Gastrocnemius medialis (tissue), 4 donors: Measurements from ENCODE around the gene STEAP1B. TPM values are rescaled to one million over a fixed set of nuclear protein-coding genes. Genes with fewer than 3 reads are reported as not detected.

Source experiments
- ATAC-seq, 2 donors: fragments of 150-250 bp; one replicate each; pipeline ENCODE4 v1.9.1; 2016
- DNase-seq, 2 donors: peaks; one replicate each; pipeline ENCODE4 v3.0.0-alpha.2; 2019
- H3K27ac ChIP-seq, 4 donors: fragments of 200-600 bp; sonication (generic); 1 replicate in 1 of 4; 2 replicates in 3 of 4; pipeline ENCODE4 v1.5.1; 2016 to 2018; ENCODE audit warnings: mild to moderate bottlenecking in 2 of 4, moderate library complexity in 1 of 4
- H3K27me3 ChIP-seq, 3 donors: fragments of 200-600 bp; sonication (generic) in 2 of 3; 1 replicate in 1 of 3; 2 replicates in 2 of 3; pipeline versions ENCODE4 v1.5.1 to v1.6.0; 2016 to 2019; ENCODE audit warnings: mild to moderate bottlenecking in 1 of 3, moderate library complexity in 1 of 3
- H3K36me3 ChIP-seq, 2 donors: fragments of 200-600 bp; sonication (generic) in 1 of 2; one replicate each; pipeline ENCODE4 v1.5.1; 2017 to 2018
- H3K4me1 ChIP-seq, 2 donors: fragments of 200-600 bp; sonication (generic) in 1 of 2; one replicate each; pipeline ENCODE4 v1.5.1; 2016 to 2017; ENCODE audit warnings: mild to moderate bottlenecking in 2 of 2
- H3K4me3 ChIP-seq, 4 donors: fragments of 200-600 bp; sonication (generic) in 3 of 4; 1 replicate in 1 of 4; 2 replicates in 3 of 4; pipeline ENCODE4 v1.5.1; 2016 to 2019; ENCODE audit warnings: mild to moderate bottlenecking in 2 of 4
- H3K9me3 ChIP-seq, 3 donors: fragments of 200-600 bp; sonication (generic) in 2 of 3; 1 replicate in 1 of 3; 2 replicates in 2 of 3; pipeline ENCODE4 v1.5.1; 2016 to 2019
- CTCF ChIP-seq, 5 experiments: fragments of 450-650 bp in 3 of 5; fragments of 200-600 bp in 2 of 5; sonication (generic) in 2 of 5; IDR thresholded peaks in 4 of 5; conservative IDR thresholded peaks in 1 of 5; 1 replicate in 4 of 5; 2 replicates in 1 of 5; pipeline ENCODE4 v1.5.1; 2016 to 2019; ENCODE audit warnings: antibody characterized with exemption in 5 of 5, mild to moderate bottlenecking in 3 of 5, moderate library complexity in 3 of 5
- POLR2A ChIP-seq, 2 donors: fragments of 450-650 bp; IDR thresholded peaks; one replicate each; pipeline ENCODE4 v1.6.1; 2017; ENCODE audit warnings: antibody characterized with exemption in 2 of 2, mild to moderate bottlenecking in 2 of 2, moderate library complexity in 2 of 2
- in situ Hi-C, 4 donors: fragments of 200-750 bp; cut with MboI; loops; one replicate each; pipeline versions ENCODE4 v1.15.0 to v1.8.0; 2017; ENCODE audit warnings: low sequenced_read_pairs in 4 of 4
- intact Hi-C: fragments of 100-400 bp; cut with DNase I; formaldehyde crosslinking; loops from one replicate; pipeline ENCODE4 v1.15.1; 2023; ENCODE audit warnings: low total_unique reads
- total RNA-seq, 4 donors: library from RNA; depleted of rRNA; stranded (reverse); fragments of >200 nt; gene quantifications; one replicate each; pipeline versions ENCODE4 v1.1.0 to v1.2.3, GENCODE V29; 2016

The STEAP1B gene
- total RNA-seq, 4 donors from 2014 or later = 0.60 to 1.7 (median 0.74) TPM

GRCh38 chr7:22418251-22419046 lies 81.5 kb downstream of the STEAP1B start:
- peaks cover 7 to 20% of the 10 kb centered on the region in 2 donors for H3K4me1 ChIP-seq
- intact Hi-C loops = no loop called here
- no peak for ATAC-seq
- H3K9me3 ChIP-seq = no peaks in the 10 kb centered on the region
- H3K27me3 ChIP-seq = no peaks in the 10 kb centered on the region
- in situ Hi-C loops = no loop called here
- TF ChIP-seq CTCF (IDR thresholded peaks at IDR 0.05 in 4 of 5, conservative IDR thresholded peaks at IDR 0.05 in 1 of 5) (no peak), POLR2A (IDR thresholded peaks at IDR 0.05) (no peak)
- DNase-seq = no peak
- no peak overlapping the region for H3K4me3 ChIP-seq
- H3K27ac ChIP-seq = no peak overlapping the region
- H3K36me3 ChIP-seq = no peaks in the 10 kb centered on the region

DNA sequence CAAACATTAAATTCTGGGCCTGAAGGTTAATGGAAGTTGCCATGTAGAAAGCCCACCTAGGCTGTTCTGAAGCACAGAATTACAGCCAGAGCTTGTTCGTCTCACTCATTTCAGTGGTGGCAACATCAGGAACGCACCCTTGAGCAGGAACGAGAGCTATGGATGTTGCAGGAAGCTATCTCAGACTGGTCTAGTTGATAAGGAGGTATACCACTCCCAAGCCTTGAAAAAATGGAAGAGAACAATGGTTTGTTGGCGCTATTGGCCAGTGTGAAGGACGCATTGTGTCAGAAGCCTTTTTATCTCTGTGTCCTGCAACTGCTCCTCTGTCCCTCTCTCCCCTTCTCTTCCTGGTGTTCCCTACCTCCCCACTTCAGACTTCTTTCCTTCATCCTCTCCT lies 82.1 kb downstream of the STEAP1B start:
- Histone ChIP-seq H3K27ac (no peak overlapping the region), H3K9me3 (no peaks in the 10 kb centered on the region), H3K36me3 (no peaks in the 10 kb centered on the region), H3K4me1 (peaks cover 7 to 20% of the 10 kb centered on the region in 2 donors), H3K4me3 (no peak overlapping the region), H3K27me3 (no peaks in the 10 kb centered on the region)
- DNase-seq (no peak), ATAC-seq (no peak)
- no peak for TF ChIP-seq CTCF (IDR thresholded peaks at IDR 0.05 in 4 of 5, conservative IDR thresholded peaks at IDR 0.05 in 1 of 5)
- TF ChIP-seq POLR2A (IDR thresholded peaks at IDR 0.05) = no peak
- in situ Hi-C loops (no loop called here), intact Hi-C loops (no loop called here)

GRCh38 chr7:22417349-22417748 lies 82.6 kb downstream of the STEAP1B start:
- in situ Hi-C loops (no loop called here), intact Hi-C loops (no loop called here)
- peak; percentile 79 to 92 for ATAC-seq
- Histone ChIP-seq H3K4me3 (no peak overlapping the region), H3K36me3 (no peaks in the 10 kb centered on the region), H3K27ac (no peak overlapping the region), H3K27me3 (no peaks in the 10 kb centered on the region), H3K9me3 (no peaks in the 10 kb centered on the region), H3K4me1 (peaks cover 7 to 20% of the 10 kb centered on the region in 2 donors)
- no peak for DNase-seq
- TF ChIP-seq CTCF (IDR thresholded peaks at IDR 0.05 in 4 of 5, conservative IDR thresholded peaks at IDR 0.05 in 1 of 5) (no peak), POLR2A (IDR thresholded peaks at IDR 0.05) (no peak)

GRCh38 chr7:22414424-22414823 lies 85.6 kb downstream of the STEAP1B start:
- H3K4me3 ChIP-seq = no peak overlapping the region
- no peaks in the 10 kb centered on the region for H3K36me3 ChIP-seq
- no peaks in the 10 kb centered on the region for H3K27me3 ChIP-seq
- DNase-seq = no peak
- H3K9me3 ChIP-seq = no peaks in the 10 kb centered on the region
- TF ChIP-seq POLR2A (IDR thresholded peaks at IDR 0.05) = no peak
- TF ChIP-seq CTCF (IDR thresholded peaks at IDR 0.05 in 4 of 5, conservative IDR thresholded peaks at IDR 0.05 in 1 of 5) = no peak
- intact Hi-C loops (no loop called here), in situ Hi-C loops (no loop called here)
- no peak overlapping the region for H3K27ac ChIP-seq
- H3K4me1 ChIP-seq = peaks cover 7 to 20% of the 10 kb centered on the region in 2 donors
- no peak for ATAC-seq
